ENCODE measurements around the gene AFTPH.

AFTPH gene

GRCh38 chr2:64523666-64524603, at the start of gene AFTPH:
TSS of gene AFTPH (plus strand) at chr2:64524328. CDS start at chr2:64551475, 27,147 bp downstream.
- DNase-seq = peak; percentile 94

- DNase-seq = no peak
Observed at GRCh38 chr2:64474636-64475035, 49.5 kb upstream of the AFTPH start.

DNA sequence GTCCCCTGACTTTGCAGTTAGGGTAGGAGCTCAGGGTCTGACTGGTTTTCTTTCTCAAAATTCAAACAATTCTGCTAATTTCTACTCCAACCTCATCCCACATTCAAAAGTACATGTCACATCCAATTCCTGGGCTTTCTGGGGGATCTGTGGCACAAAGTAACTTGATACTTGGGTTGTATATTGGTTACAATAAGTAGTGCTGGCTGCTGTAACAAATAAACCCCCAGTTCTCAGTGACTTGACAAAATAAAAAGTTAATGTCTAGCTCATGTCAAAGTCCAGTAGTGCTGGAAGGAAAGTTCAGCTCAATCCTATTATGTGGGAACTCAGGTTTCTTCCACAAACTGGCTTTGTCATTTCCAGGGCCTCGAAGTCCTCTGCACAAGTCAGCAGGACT, 47.1 kb upstream of the AFTPH start:
- no peak for DNase-seq

DNA sequence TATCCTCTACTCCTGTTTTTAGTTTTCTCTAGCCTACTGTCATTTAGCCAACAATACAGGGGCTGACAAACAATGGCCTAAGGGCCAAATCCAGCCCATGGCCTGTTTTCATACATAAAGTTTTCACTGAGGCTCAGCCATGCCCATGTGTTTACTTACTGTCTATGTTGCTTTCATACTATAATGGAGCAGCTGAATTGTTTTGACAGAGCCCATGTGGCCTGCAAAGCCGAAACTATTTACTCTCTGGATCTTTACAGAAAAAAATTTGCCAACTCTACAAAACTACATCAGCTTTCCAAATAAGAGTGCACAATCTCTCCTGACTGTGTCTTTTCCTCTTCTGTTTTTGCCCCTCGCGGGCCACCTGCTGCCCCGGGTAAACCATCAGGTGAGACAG, 46.1 kb upstream of the AFTPH start:
- DNase-seq = no peak

- no peak for DNase-seq
Observed at GRCh38 chr2:64478502-64479230, 45.5 kb upstream of the AFTPH start.

- no peak for DNase-seq
Observed at GRCh38 chr2:64479259-64480117, 44.6 kb upstream of the AFTPH start.

DNA sequence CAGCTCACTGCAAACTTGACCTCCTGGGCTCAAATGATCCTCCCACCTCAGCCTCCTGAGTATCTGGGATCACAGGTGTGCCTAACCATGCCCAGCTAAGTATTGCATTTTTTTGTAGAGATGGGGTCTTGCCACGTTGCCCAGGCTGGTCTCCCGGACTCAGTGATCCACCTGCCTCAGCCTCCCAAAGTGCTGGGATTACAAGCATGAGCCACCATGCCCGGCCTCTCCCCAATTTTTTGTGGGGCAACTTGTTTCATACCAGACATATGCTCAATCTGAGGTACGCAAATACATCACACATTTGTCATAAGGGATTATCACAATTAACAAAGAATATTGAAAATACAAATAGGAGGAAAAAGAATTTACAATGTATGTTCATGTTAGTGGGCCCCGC, 42.5 kb upstream of the AFTPH start:
- DNase-seq = no peak

GRCh38 chr2:64482243-64482642, 41.9 kb upstream of the AFTPH start:
- DNase-seq = no peak

DNA sequence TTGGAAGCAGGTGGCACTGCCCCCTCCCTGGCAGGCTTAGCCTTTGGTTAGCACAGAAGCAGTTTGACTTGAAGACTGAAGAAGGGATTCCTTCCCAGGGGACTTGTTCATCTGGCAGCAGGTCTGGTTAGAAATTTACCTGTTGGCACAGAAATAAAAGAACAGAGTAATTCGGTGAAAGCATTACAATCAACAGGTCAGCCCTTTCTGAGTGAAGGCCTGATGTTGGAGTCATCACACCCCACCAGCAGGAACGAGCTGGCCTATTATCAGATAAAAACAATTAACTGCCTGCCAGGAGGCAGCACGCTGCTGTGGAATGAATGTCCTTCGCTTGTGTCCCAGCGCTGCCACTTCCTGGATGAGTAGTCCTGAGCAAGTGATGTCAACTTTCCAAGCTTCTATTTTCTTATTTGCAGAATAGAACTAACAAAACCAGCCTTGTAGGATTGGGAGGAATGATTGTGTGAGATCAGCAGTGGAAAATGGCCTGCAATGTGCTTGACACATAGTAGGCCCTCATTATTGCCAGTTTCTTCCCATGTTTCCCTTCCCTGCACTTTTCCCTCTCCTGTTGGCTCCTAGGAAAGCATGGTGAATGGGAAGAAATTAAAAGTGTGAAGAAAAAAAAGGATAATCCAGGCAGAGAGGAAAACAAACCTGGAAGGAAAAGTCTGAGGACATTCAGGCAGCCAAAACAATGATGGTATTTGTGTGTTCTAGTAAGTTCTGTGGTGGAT, 41.2 kb upstream of the AFTPH start:
- DNase-seq = no peak

GRCh38 chr2:64485331-64485730, 38.8 kb upstream of the AFTPH start:
- no peak for DNase-seq

DNA sequence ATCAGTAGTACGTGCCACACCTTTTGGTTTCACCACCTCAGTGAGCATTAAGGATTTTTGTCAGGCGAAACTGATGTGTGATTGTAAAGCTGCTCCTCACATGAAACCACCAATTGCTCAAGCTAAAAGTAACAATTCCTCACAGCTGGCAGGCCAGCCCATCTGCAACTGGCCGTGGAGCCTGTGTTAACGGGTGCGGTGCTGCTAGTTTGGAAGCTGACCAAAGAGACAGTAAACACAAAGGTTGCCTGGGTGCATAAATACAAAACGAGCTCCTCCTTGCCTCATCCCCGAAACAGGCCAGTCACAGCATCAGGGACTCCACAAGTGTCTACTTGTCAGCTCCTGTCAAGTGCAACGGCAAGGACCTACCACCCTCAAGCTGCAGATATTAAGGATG, 38.2 kb upstream of the AFTPH start:
- no peak for DNase-seq

GRCh38 chr2:64487256-64488049, 36.7 kb upstream of the AFTPH start:
- DNase-seq = no peak

- no peak for DNase-seq
Observed at GRCh38 chr2:64488050-64488974, 35.8 kb upstream of the AFTPH start.

DNA sequence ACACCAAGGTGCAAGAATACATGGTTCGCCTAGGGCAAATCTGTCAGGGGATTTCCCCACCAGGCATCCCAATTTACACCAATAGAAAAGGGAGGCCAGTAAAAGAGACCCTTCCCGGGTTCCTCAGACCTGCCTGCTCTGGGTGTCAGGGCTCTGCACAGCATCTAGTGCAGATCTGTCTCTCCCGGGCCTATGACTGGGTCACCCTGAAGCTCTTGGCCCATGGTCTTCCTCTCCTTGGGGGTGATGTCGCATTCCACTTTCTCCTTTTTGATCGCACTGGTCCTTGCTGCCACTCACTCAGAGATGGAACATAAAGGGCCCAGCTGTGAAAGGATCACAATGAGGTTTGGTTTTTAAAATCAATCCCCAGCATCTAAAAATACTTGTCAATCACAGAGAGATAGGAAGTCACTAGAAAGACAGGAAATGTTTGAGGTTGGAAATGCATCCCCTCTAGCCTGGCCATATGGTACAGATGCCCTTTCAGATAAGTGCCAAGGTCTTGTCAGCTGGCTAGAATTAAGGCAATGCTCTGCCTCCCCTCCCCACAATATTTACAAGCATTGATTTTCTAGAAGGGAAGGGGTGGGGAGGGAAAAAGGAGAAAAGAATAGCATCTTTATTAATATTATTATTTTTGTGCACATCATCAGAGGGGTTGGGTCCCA, 34.9 kb upstream of the AFTPH start:
- DNase-seq = no peak

- DNase-seq = no peak
Observed at GRCh38 chr2:64491426-64491825, 32.7 kb upstream of the AFTPH start.

GRCh38 chr2:64492272-64492671, 31.9 kb upstream of the AFTPH start:
- no peak for DNase-seq

DNA sequence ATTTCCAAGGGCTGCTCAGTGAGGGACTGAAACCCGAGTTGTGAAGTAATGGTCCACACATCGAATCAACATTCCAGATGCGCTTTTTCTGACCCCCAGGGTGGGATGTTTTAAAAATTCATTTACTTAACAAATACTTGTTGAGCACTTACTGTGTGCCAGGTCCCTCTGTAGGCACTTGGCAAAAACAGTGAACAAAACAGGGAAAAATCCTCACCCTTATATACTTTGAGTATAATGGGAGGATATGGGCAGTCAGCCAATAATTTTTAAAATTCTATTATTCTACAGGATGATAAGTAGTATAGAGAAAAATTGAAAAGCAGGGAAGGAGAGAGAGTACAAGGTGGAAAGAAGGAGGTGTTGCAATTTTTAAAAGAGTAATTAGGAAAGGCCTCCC, 31.3 kb upstream of the AFTPH start:
- DNase-seq = no peak

DNA sequence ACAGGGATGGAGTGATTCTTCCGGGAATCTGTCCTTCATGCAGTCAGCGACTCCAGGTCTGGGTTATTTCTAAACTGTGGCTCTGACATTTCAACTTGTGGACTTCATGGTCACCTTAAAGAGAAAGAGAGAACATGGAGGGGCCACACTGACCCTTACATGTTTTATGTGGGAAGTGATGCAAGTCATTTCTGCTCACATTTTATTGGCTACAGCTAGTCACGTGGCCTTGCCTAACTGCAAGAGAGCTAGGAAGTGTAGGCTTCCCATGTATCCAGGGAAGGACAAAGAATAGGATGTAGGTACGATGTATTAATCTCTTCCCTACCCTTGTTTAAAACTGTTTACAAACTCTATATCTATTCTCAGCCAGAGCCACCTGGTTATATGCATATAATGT, 30.3 kb upstream of the AFTPH start:
- no peak for DNase-seq

GRCh38 chr2:64498438-64498837, 25.7 kb upstream of the AFTPH start:
- DNase-seq = no peak

- DNase-seq = no peak
Observed at GRCh38 chr2:64500549-64500948, 23.6 kb upstream of the AFTPH start.
